ENCODE measurements around the gene KATNB1. TPM values are rescaled to one million over a fixed set of nuclear protein-coding genes. Genes with fewer than 3 reads are reported as not detected.
A peak's percentile ranks its signal among the peaks of the same experiment; 100 is the strongest.

KATNB1 gene
- total RNA-seq, 2 experiments from 2014 or later, result 21.0 to 22.3 TPM

DNA sequence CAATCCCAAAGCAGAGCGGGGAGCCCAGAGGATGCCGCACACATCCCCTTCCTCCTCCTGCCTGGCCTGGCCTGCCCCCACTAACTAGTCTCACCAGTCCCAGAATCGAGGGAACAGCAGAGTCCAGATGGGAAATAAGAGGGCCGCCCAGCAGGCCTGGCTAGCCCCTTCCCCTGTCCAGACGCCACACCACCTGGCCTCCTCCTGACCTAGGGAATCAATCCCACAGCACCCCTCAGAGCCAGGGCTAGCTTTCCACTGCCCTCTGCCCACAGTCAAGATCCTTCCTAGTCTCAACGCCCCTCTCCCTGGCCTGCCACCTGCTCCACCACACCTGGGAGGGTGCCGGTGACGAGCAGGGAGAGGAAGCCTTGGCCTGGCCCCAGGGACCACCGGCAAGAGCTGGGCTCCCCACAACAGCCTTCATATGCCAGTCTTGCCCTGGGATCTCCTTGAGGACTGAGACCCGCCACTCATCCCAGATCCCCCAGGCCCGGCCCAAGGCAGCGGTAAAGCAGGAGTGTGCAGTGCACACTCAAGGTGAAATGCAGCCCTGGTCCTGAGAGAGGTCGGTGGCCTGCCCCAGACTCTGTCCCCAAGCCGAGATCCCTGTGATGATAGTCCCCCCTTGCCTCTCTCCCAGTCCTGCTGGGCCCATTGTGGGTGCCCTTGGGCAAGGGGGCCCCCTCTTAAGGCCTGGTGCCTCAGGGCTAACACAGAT, 27.9 kb downstream of the KATNB1 start:
- no peaks in the 10 kb centered on the region for H3K27me3 ChIP-seq (ENCODE audit: control insufficient read depth in 1 of 2, insufficient read depth in 2 of 2, low read length in 2 of 2)
- H3K27ac ChIP-seq (ENCODE audit: low read depth in 1 of 2, low read length in 2 of 2), result no peak overlapping the region
- H3K9me3 ChIP-seq (ENCODE audit: control insufficient read depth in 1 of 2, insufficient read depth in 1 of 2, low read length in 2 of 2), result no peaks in the 10 kb centered on the region
- H3K9me3 Mint-ChIP-seq, result no peaks in the 10 kb centered on the region
- H3K36me3 ChIP-seq (ENCODE audit: insufficient read depth, low read length), result no peaks in the 10 kb centered on the region
- TF ChIP-seq, protein P1, sequence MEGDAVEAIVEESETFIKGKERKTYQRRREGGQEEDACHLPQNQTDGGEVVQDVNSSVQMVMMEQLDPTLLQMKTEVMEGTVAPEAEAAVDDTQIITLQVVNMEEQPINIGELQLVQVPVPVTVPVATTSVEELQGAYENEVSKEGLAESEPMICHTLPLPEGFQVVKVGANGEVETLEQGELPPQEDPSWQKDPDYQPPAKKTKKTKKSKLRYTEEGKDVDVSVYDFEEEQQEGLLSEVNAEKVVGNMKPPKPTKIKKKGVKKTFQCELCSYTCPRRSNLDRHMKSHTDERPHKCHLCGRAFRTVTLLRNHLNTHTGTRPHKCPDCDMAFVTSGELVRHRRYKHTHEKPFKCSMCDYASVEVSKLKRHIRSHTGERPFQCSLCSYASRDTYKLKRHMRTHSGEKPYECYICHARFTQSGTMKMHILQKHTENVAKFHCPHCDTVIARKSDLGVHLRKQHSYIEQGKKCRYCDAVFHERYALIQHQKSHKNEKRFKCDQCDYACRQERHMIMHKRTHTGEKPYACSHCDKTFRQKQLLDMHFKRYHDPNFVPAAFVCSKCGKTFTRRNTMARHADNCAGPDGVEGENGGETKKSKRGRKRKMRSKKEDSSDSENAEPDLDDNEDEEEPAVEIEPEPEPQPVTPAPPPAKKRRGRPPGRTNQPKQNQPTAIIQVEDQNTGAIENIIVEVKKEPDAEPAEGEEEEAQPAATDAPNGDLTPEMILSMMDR (IDR thresholded peaks at IDR 0.05), result no peak
- H3K27ac Mint-ChIP-seq, result no peak overlapping the region
- H3K4me3 ChIP-seq (ENCODE audit: low read length), result no peak overlapping the region
- intact Hi-C loops (cut with DNase I, micrococcal nuclease), result no loop called here
- ATAC-seq (ENCODE audit: poor library complexity) (no peak), DNase-seq (no peak)
- peaks cover 2% of the 10 kb centered on the region for H3K4me1 ChIP-seq (ENCODE audit: insufficient read depth, low read length)
- ChIA-PET CTCF (no interaction called here), POLR2A (no interaction called here)
- no peaks in the 10 kb centered on the region for H3K4me1 Mint-ChIP-seq (ENCODE audit: low read depth)
- no peaks in the 10 kb centered on the region for H3K27me3 Mint-ChIP-seq
- no peak overlapping the region for H3K4me3 Mint-ChIP-seq
- no peaks in the 10 kb centered on the region for H3K36me3 Mint-ChIP-seq (ENCODE audit: low read depth)

DNA sequence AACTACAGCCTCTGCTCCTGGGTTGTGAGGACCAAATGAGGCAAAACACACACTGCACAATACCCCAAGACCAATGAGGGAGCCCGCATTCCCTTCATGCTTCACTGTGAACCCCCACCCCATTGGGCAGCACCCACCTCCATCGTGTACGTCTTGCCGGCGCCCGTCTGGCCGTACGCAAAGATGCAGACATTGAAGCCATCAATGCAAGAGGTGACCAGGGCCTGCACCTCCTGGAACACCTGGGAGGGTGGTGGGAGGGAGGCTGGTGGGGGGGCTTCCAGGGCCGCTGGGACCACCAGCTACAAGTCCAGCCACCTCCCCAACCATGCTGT, 28.4 kb downstream of the KATNB1 start:
- ChIA-PET POLR2A (no interaction called here), CTCF (no interaction called here)
- H3K4me3 Mint-ChIP-seq, result no peak overlapping the region
- Histone ChIP-seq H3K27ac (ENCODE audit: low read depth in 1 of 2, low read length in 2 of 2) (no peak overlapping the region), H3K36me3 (ENCODE audit: insufficient read depth, low read length) (no peaks in the 10 kb centered on the region), H3K9me3 (ENCODE audit: control insufficient read depth in 1 of 2, insufficient read depth in 1 of 2, low read length in 2 of 2) (no peaks in the 10 kb centered on the region), H3K4me3 (ENCODE audit: low read length) (no peak overlapping the region), H3K4me1 (ENCODE audit: insufficient read depth, low read length) (no peaks in the 10 kb centered on the region), H3K27me3 (ENCODE audit: control insufficient read depth in 1 of 2, insufficient read depth in 2 of 2, low read length in 2 of 2) (no peaks in the 10 kb centered on the region)
- no peak for ATAC-seq (ENCODE audit: poor library complexity)
- H3K9me3 Mint-ChIP-seq, result no peaks in the 10 kb centered on the region
- no peaks in the 10 kb centered on the region for H3K4me1 Mint-ChIP-seq (ENCODE audit: low read depth)
- H3K36me3 Mint-ChIP-seq (ENCODE audit: low read depth), result no peaks in the 10 kb centered on the region
- DNase-seq, result no peak
- TF ChIP-seq, protein P1 (IDR thresholded peaks at IDR 0.05), result no peak
- H3K27me3 Mint-ChIP-seq, result no peaks in the 10 kb centered on the region
- no peak overlapping the region for H3K27ac Mint-ChIP-seq
- intact Hi-C loops (cut with DNase I, micrococcal nuclease), result no loop called here

DNA sequence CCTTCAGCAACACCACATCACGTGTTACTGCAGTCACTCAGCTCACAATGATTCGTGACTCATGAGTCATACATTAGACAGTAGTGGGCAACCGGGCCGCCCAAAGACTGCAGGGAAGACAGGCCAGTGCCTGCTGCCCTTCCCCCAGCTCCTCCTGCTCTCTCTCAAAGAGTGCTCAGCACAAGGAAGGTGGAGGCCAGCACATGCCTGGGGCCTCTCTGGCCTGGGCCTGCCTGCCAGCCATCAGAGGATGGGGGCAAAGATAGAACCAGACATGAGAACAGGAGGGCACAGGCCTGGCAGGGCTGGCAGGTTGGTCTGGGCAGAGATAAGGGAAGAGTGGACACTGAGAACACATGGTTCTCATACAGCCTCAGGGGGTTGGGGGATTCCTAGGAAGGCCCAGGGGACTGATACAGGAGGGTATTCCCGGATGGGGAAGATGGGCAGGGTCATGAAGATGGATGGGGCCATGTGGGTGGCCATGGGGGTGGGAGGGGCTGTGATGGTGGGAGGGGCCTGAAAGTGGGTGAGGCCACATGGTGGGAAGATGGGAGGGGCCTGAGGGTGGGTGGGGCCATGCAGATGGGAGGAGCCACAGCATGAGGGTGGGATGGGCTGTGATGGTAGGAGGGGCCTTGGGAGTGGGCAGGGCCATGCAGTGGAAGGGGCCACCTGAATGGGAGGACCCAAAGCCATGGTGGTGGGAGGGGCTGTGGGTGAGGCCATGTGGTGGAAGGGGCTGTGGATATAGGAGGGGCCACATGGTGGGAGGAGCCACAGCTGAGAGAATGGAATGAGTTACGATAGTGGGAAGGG, 29.0 kb downstream of the KATNB1 start:
- no peaks in the 10 kb centered on the region for H3K36me3 Mint-ChIP-seq (ENCODE audit: low read depth)
- POLR2A ChIA-PET, result no interaction called here

More for the DNA sequence above, 29.0 kb downstream of the KATNB1 start:
- ATAC-seq (ENCODE audit: poor library complexity), result peak; percentile 81
- Mint-ChIP-seq H3K4me1 (ENCODE audit: low read depth) (no peaks in the 10 kb centered on the region), H3K27ac (no peak overlapping the region), H3K27me3 (no peaks in the 10 kb centered on the region), H3K4me3 (no peak overlapping the region), H3K9me3 (no peaks in the 10 kb centered on the region)
- TF ChIP-seq, protein P1 (IDR thresholded peaks at IDR 0.05), result no peak
- peak in 3 of 14 experiments; percentile 28 to 70 (median 51) for DNase-seq
- intact Hi-C loops (cut with DNase I, micrococcal nuclease), result no loop called here
- no peak overlapping the region for H3K27ac ChIP-seq (ENCODE audit: low read depth in 1 of 2, low read length in 2 of 2)
- no peak overlapping the region for H3K4me3 ChIP-seq (ENCODE audit: low read length)
- H3K9me3 ChIP-seq (ENCODE audit: control insufficient read depth in 1 of 2, insufficient read depth in 1 of 2, low read length in 2 of 2), result no peaks in the 10 kb centered on the region
- H3K27me3 ChIP-seq (ENCODE audit: control insufficient read depth in 1 of 2, insufficient read depth in 2 of 2, low read length in 2 of 2), result no peaks in the 10 kb centered on the region
- CTCF ChIA-PET, result no interaction called here
- no peaks in the 10 kb centered on the region for H3K36me3 ChIP-seq (ENCODE audit: insufficient read depth, low read length)
- H3K4me1 ChIP-seq (ENCODE audit: insufficient read depth, low read length), result no peaks in the 10 kb centered on the region

Measured in CD4-positive, alpha-beta T cell (primary cell).